Measurements from ENCODE around the gene SLC7A14. TPM values are rescaled to one million over a fixed set of nuclear protein-coding genes. Genes with fewer than 3 reads are reported as not detected.

Gene SLC7A14
- total and polyA plus RNA-seq, 2 donors (not counting 1 experiment from before 2014, with no cell fraction given) = not detected

DNA sequence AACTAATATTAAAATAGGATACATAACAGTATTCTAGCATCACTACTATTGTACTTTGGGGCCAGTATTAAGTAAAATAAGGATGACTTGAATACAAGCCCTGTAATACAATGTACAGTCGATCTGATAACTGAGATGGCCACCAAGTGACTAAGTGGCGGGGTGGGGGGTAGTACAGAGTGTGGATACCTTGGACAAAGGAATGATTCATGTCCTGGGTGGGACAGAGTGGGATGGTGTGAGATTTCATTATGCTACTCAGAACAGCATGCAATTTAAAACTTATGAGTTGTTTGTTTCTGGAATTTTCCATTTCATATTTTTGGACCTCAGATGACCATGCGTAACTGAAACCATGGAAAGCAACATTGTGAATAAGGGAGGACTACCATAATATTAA lies 46.0 kb downstream of the SLC7A14 start:
- H3K27ac ChIP-seq (ENCODE audit: low read length in 2 of 2) = no peak overlapping the region
- no peak for TF ChIP-seq EZH2 (IDR thresholded peaks at IDR 0.05; ENCODE audit: borderline replicate concordance, insufficient read depth, low read depth, low read length, poor library complexity, severe bottlenecking)
- TF ChIP-seq, protein P1, sequence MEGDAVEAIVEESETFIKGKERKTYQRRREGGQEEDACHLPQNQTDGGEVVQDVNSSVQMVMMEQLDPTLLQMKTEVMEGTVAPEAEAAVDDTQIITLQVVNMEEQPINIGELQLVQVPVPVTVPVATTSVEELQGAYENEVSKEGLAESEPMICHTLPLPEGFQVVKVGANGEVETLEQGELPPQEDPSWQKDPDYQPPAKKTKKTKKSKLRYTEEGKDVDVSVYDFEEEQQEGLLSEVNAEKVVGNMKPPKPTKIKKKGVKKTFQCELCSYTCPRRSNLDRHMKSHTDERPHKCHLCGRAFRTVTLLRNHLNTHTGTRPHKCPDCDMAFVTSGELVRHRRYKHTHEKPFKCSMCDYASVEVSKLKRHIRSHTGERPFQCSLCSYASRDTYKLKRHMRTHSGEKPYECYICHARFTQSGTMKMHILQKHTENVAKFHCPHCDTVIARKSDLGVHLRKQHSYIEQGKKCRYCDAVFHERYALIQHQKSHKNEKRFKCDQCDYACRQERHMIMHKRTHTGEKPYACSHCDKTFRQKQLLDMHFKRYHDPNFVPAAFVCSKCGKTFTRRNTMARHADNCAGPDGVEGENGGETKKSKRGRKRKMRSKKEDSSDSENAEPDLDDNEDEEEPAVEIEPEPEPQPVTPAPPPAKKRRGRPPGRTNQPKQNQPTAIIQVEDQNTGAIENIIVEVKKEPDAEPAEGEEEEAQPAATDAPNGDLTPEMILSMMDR (IDR thresholded peaks at IDR 0.05) = no peak
- no CpG with 5 or more reads among the region's 3 CpGs for WGBS (ENCODE audit: insufficient coverage)
- ATAC-seq (ENCODE audit: low read depth) = no peak
- no peaks in the 10 kb centered on the region for H3K4me1 ChIP-seq (ENCODE audit: control insufficient read depth in 2 of 2, insufficient read depth in 2 of 2, low read length in 2 of 2)
- H3K4me1 Mint-ChIP-seq = no peaks in the 10 kb centered on the region
- POLR2A ChIA-PET = no interaction called here
- no peak for DNase-seq
- H3K27ac Mint-ChIP-seq = no peak overlapping the region
- no peaks in the 10 kb centered on the region for H3K36me3 ChIP-seq (replicated peaks in 1 of 2; ENCODE audit: control extremely low read depth in 1 of 2, control insufficient read depth in 1 of 2, extremely low read depth in 1 of 2, insufficient read depth in 2 of 2, low read length in 1 of 2)
- H2AFZ ChIP-seq (ENCODE audit: insufficient read depth, low read depth, low read length, poor library complexity, severe bottlenecking) = no peak overlapping the region
- peaks cover 0 to 11% (median 3%) of the 10 kb centered on the region in 4 experiments for H3K27me3 ChIP-seq (replicated peaks in 1 of 4; ENCODE audit: control extremely low read depth in 1 of 4, control insufficient read depth in 3 of 4, insufficient read depth in 4 of 4, low read length in 3 of 4)
- no peak overlapping the region for H3K9ac ChIP-seq (ENCODE audit: low read length)
- intact Hi-C loops (cut with micrococcal nuclease) = no loop called here
- no peaks in the 10 kb centered on the region for H3K9me3 ChIP-seq (ENCODE audit: control extremely low read depth in 1 of 3, control insufficient read depth in 2 of 3, insufficient read depth in 1 of 3, low read length in 2 of 3)
- no peaks in the 10 kb centered on the region for H4K20me1 ChIP-seq (ENCODE audit: control insufficient read depth, insufficient read depth, low read length, poor library complexity, severe bottlenecking)
- H3K9me3 Mint-ChIP-seq (ENCODE audit: insufficient read depth) = no peaks in the 10 kb centered on the region
- CTCF ChIA-PET = no interaction called here
- no peak overlapping the region for H3K4me3 Mint-ChIP-seq
- H3K27me3 Mint-ChIP-seq = peaks cover 38% of the 10 kb centered on the region
- no peaks in the 10 kb centered on the region for H3K79me2 ChIP-seq (ENCODE audit: control insufficient read depth, insufficient read depth, low read length)
- no peak overlapping the region for H3K4me3 ChIP-seq (ENCODE audit: control extremely low read depth in 1 of 5, extremely low read depth in 1 of 5, insufficient read depth in 1 of 5, low read depth in 2 of 5, low read length in 4 of 5)
- H3K4me2 ChIP-seq (replicated peaks; ENCODE audit: low read depth, low read length, poor library complexity, severe bottlenecking) = no peak overlapping the region

DNA sequence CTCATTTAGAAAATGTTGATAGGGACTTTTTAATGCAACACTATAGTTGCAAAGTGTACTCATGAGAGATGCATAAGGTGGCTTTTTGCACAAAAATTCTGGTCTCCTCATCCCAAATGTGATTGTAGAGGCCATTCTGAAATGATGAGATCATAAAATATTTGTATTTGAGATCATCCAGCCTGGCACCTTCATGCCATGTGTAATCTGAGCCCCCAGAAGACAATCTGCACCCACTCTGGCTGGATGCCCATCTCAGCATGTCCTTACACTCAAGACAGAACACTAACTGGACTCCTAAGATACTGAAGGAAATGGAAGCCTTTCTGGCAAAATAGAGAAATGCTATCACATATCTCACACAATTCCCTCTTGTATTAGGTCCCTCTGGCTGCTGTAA lies 49.2 kb downstream of the SLC7A14 start:
- no peak overlapping the region for H3K4me2 ChIP-seq (replicated peaks; ENCODE audit: low read depth, low read length, poor library complexity, severe bottlenecking)
- no peak overlapping the region for H3K27ac ChIP-seq (ENCODE audit: low read length in 2 of 2)
- ChIA-PET POLR2A (no interaction called here), CTCF (no interaction called here)
- ATAC-seq (ENCODE audit: low read depth) = no peak
- no peak overlapping the region for H3K27ac Mint-ChIP-seq
- H3K4me3 Mint-ChIP-seq = no peak overlapping the region
- H3K4me3 ChIP-seq (ENCODE audit: control extremely low read depth in 1 of 5, extremely low read depth in 1 of 5, insufficient read depth in 1 of 5, low read depth in 2 of 5, low read length in 4 of 5) = no peak overlapping the region
- H3K9me3 ChIP-seq (ENCODE audit: control extremely low read depth in 1 of 3, control insufficient read depth in 2 of 3, insufficient read depth in 1 of 3, low read length in 2 of 3) = no peaks in the 10 kb centered on the region
- peaks cover 40% of the 10 kb centered on the region for H3K27me3 Mint-ChIP-seq
- H3K79me2 ChIP-seq (ENCODE audit: control insufficient read depth, insufficient read depth, low read length) = no peaks in the 10 kb centered on the region
- H3K4me1 Mint-ChIP-seq = no peaks in the 10 kb centered on the region
- no peak for DNase-seq
- H3K4me1 ChIP-seq (ENCODE audit: control insufficient read depth in 2 of 2, insufficient read depth in 2 of 2, low read length in 2 of 2) = no peaks in the 10 kb centered on the region
- peaks cover 0 to 6% (median 3%) of the 10 kb centered on the region in 4 experiments for H3K27me3 ChIP-seq (replicated peaks in 1 of 4; ENCODE audit: control extremely low read depth in 1 of 4, control insufficient read depth in 3 of 4, insufficient read depth in 4 of 4, low read length in 3 of 4)
- TF ChIP-seq EZH2 (IDR thresholded peaks at IDR 0.05; ENCODE audit: borderline replicate concordance, insufficient read depth, low read depth, low read length, poor library complexity, severe bottlenecking) = no peak
- TF ChIP-seq, protein P1 (IDR thresholded peaks at IDR 0.05) = no peak
- H3K9me3 Mint-ChIP-seq (ENCODE audit: insufficient read depth) = no peaks in the 10 kb centered on the region
- no peaks in the 10 kb centered on the region for H4K20me1 ChIP-seq (ENCODE audit: control insufficient read depth, insufficient read depth, low read length, poor library complexity, severe bottlenecking)
- H3K36me3 ChIP-seq (replicated peaks in 1 of 2; ENCODE audit: control extremely low read depth in 1 of 2, control insufficient read depth in 1 of 2, extremely low read depth in 1 of 2, insufficient read depth in 2 of 2, low read length in 1 of 2) = no peaks in the 10 kb centered on the region
- no peak overlapping the region for H3K9ac ChIP-seq (ENCODE audit: low read length)
- H2AFZ ChIP-seq (ENCODE audit: insufficient read depth, low read depth, low read length, poor library complexity, severe bottlenecking) = no peak overlapping the region
- intact Hi-C loops (cut with micrococcal nuclease) = no loop called here
